ENCODE results near the gene MED27. TPM values are rescaled to one million over a fixed set of nuclear protein-coding genes. Genes with fewer than 3 reads are reported as not detected.

The MED27 gene
- polyA plus RNA-seq, 1 experiment = 36.9 TPM

DNA sequence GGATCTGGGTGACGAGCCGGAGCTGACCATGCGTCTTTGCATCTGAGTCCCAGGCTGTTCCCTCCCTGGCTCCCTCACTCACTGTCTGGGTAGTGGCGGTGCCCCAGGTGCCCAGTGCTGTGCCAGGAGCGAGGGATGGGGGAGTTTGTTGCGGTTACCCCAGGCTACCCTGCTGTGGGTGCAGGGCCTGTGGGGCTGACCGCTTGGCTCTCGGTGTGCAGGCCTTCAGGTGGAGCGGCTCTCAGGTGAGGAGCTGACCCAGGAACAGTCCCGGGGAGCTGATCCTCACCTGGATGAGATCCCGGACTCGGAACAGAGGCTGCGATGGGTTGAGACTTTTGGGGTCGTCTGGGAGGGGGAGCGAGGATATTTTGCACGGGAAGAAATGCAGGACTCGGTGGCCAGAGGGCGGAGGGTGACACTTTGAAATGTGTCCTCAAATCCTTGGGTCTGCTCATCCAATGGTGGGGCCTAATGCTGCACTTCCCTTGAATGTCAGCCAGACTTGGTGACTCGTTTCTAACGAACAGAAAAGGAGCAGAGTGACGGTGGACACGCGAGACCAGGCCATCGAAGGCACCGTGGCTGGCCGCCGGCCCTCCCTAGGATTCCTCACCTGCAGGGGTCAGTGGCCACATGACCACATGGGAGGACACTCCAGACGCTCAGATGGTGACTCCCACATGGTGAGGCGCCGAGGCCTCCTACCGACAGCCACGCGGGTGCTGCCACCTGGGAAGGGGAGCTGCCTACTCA lies 235.5 kb downstream of the MED27 start:
- TF ChIP-seq, protein P1, sequence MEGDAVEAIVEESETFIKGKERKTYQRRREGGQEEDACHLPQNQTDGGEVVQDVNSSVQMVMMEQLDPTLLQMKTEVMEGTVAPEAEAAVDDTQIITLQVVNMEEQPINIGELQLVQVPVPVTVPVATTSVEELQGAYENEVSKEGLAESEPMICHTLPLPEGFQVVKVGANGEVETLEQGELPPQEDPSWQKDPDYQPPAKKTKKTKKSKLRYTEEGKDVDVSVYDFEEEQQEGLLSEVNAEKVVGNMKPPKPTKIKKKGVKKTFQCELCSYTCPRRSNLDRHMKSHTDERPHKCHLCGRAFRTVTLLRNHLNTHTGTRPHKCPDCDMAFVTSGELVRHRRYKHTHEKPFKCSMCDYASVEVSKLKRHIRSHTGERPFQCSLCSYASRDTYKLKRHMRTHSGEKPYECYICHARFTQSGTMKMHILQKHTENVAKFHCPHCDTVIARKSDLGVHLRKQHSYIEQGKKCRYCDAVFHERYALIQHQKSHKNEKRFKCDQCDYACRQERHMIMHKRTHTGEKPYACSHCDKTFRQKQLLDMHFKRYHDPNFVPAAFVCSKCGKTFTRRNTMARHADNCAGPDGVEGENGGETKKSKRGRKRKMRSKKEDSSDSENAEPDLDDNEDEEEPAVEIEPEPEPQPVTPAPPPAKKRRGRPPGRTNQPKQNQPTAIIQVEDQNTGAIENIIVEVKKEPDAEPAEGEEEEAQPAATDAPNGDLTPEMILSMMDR (IDR thresholded peaks at IDR 0.05; ENCODE audit: insufficient read depth, low read depth, low read length) = no peak
- Histone ChIP-seq H3K27me3 (ENCODE audit: control insufficient read depth, insufficient read depth, low read length) (peaks cover 16% of the 10 kb centered on the region), H3K4me3 (ENCODE audit: low read depth, low read length) (no peak overlapping the region), H3K36me3 (ENCODE audit: control insufficient read depth, insufficient read depth, low read length) (no peaks in the 10 kb centered on the region)
- DNase-seq (ENCODE audit: low read depth) = no peak
- CTCF ChIA-PET = no interaction called here
- POLR2A ChIA-PET = no interaction called here

DNA sequence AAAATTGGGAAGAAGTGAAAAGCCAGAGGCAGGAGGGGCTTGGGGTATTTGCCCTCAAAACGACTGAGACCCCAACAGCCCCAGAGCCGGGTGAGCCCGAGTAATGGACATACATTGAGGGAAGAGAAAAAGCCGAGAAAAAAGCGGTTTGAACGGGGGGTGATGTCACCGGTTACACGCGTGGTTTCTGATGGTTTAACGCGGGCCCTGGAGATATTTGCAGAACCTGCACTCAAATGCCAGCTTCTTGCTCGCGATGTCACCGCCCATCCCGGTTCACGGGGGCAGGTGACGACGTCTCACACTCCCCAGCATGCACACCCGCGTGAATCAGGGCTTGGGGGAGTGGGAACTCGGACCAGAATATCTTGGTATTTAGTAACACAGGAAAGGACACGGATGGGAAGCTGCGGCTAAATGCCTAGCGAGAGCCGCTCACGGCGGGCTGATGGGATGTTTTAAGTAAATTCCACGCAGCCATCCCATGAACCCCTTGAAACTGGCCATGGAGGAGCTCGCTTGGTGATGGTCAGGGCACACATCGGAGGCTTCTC lies 237.8 kb downstream of the MED27 start:
- TF ChIP-seq, protein P1 (IDR thresholded peaks at IDR 0.05; ENCODE audit: insufficient read depth, low read depth, low read length) = no peak
- CTCF ChIA-PET = no interaction called here
- POLR2A ChIA-PET = no interaction called here
- H3K36me3 ChIP-seq (ENCODE audit: control insufficient read depth, insufficient read depth, low read length) = no peaks in the 10 kb centered on the region
- no peak for DNase-seq (ENCODE audit: low read depth)
- no peak overlapping the region for H3K4me3 ChIP-seq (ENCODE audit: low read depth, low read length)
- H3K27me3 ChIP-seq (ENCODE audit: control insufficient read depth, insufficient read depth, low read length) = peaks cover 20% of the 10 kb centered on the region

DNA sequence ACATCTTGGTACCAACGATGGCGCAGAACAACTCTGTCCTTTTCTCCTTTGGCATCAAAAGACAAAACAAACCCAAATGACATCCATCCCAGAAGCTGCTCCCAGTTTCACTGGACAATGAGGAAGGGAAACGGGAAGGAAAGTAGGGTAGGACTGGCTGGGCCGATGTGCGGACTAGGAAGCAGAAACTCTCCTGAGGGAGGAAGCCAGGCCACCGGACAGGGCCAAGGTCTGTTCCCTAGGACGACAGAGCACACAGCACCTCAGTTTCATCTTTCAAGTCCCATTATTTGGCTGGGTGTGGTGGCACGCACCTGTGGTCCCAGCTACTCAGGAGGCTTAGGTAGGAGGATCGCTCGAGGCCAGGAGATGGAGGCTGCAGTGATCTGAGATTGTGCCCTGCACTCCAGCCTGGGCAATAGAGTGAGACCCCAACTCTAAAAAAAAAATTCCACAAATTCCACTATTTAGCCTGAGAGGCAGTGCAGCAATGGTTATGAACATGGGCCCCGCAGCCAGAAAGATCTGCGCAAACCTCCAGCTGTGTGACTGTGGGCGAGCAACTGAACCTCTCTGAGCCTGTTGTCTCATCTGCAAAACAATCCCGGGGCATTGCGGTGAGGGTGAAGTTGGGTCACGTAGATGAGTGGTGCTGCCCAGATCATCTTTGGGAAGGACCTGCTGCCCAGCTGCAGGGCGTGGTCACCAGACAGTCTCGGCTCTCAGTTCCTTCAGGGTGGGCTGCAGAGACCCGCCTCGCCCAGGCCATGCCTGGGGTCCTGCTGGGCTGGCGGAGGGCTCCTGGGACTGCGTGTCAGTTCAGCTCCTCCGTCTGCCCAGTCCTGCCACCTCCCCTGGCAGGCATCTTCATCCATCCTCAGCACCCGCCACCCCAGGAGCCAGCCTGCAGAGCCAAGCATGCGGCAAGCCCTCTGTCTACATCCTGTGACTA lies 238.6 kb downstream of the MED27 start:
- no peak for DNase-seq (ENCODE audit: low read depth)
- TF ChIP-seq, protein P1 (IDR thresholded peaks at IDR 0.05; ENCODE audit: insufficient read depth, low read depth, low read length) = no peak
- POLR2A ChIA-PET = no interaction called here
- CTCF ChIA-PET = interaction anchor here (1.4 kb wide), 1 partner anchor 418 kb away, joined by 3 read pairs; no protein-coding TSS in a partner anchor
- H3K4me3 ChIP-seq (ENCODE audit: low read depth, low read length) = no peak overlapping the region
- H3K36me3 ChIP-seq (ENCODE audit: control insufficient read depth, insufficient read depth, low read length) = no peaks in the 10 kb centered on the region
- H3K27me3 ChIP-seq (ENCODE audit: control insufficient read depth, insufficient read depth, low read length) = peaks cover 20% of the 10 kb centered on the region

DNA sequence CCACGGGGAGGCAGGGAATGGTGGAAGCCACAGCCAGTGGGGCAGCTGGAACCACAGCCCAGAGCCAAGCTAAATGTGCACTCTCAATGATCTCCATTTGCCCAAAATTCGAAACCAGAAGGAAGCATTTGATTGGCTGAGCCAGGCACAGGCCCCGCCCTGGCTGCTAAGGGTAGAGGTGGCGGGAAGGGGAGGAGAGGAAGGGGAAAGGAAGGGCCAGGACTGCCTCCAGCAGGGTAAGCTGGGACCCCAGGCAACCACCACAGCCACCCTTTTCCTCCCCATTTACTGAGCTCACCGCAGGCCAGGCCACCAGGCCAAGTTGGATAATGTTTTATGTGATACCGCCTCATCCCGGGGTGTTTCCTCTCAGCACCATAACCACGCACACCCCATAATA lies 239.4 kb downstream of the MED27 start:
- H3K27me3 ChIP-seq (ENCODE audit: control insufficient read depth, insufficient read depth, low read length) = peaks cover 23% of the 10 kb centered on the region
- CTCF ChIA-PET = interaction anchor here (1.4 kb wide), 1 partner anchor 419 kb away, joined by 3 read pairs; no protein-coding TSS in a partner anchor
- TF ChIP-seq, protein P1 (IDR thresholded peaks at IDR 0.05; ENCODE audit: insufficient read depth, low read depth, low read length) = no peak
- POLR2A ChIA-PET = no interaction called here
- no peak overlapping the region for H3K4me3 ChIP-seq (ENCODE audit: low read depth, low read length)
- no peak for DNase-seq (ENCODE audit: low read depth)
- H3K36me3 ChIP-seq (ENCODE audit: control insufficient read depth, insufficient read depth, low read length) = no peaks in the 10 kb centered on the region
